ENCODE measurements around the gene AGAP1. TPM values are rescaled to one million over a fixed set of nuclear protein-coding genes. Genes with fewer than 3 reads are reported as not detected.

Gene AGAP1
- total and polyA plus RNA-seq, 4 donors = 2.0 to 8.5 (median 5.4) TPM

GRCh38 chr2:235583144-235583543 is 89.3 kb downstream of the AGAP1 start:
- no peak overlapping the region for H3K9ac ChIP-seq (ENCODE audit: low read depth in 1 of 2, low read length in 2 of 2)
- no peaks in the 10 kb centered on the region for H3K27me3 ChIP-seq (ENCODE audit: control insufficient read depth in 4 of 4, insufficient read depth in 4 of 4, low read length in 3 of 4)
- no peak overlapping the region for H3K27ac ChIP-seq (ENCODE audit: low read depth in 1 of 2, low read length in 2 of 2)
- no peak for DNase-seq (ENCODE audit: low spot score)
- no peaks in the 10 kb centered on the region for H3K36me3 ChIP-seq (ENCODE audit: control insufficient read depth in 4 of 4, insufficient read depth in 3 of 4, low read depth in 1 of 4, low read length in 3 of 4)
- TF ChIP-seq HNF4A (conservative IDR thresholded peaks at IDR 0.05) (peak in 1 of 2 donors; percentile 41), SP1 (IDR thresholded peaks at IDR 0.05) (no peak)
- H3K4me1 ChIP-seq (ENCODE audit: control insufficient read depth in 4 of 4, insufficient read depth in 4 of 4, low read length in 3 of 4) = peaks cover 0 to 2% (median 0%) of the 10 kb centered on the region in 4 donors
- no peak overlapping the region for H3K4me3 ChIP-seq (ENCODE audit: low read depth in 1 of 3, low read length in 3 of 3)
- H3K9me3 ChIP-seq (ENCODE audit: control insufficient read depth in 4 of 4, low read length in 3 of 4) = no peaks in the 10 kb centered on the region
- 78% methylated on average over 6 of the region's 6 CpGs for WGBS

GRCh38 chr2:235583925-235584637 is 90.2 kb downstream of the AGAP1 start:
- H3K27ac ChIP-seq (ENCODE audit: low read depth in 1 of 2, low read length in 2 of 2) = no peak overlapping the region
- DNase-seq (ENCODE audit: low spot score) = no peak
- no peaks in the 10 kb centered on the region for H3K27me3 ChIP-seq (ENCODE audit: control insufficient read depth in 4 of 4, insufficient read depth in 4 of 4, low read length in 3 of 4)
- no peaks in the 10 kb centered on the region for H3K36me3 ChIP-seq (ENCODE audit: control insufficient read depth in 4 of 4, insufficient read depth in 3 of 4, low read depth in 1 of 4, low read length in 3 of 4)
- no peak for TF ChIP-seq CTCF (IDR thresholded peaks at IDR 0.05; ENCODE audit: low read depth, low read length, missing input control)
- TF ChIP-seq RAD21 (IDR thresholded peaks at IDR 0.05) = no peak
- no peak for TF ChIP-seq JUND (IDR thresholded peaks at IDR 0.05)
- TF ChIP-seq YY1 (IDR thresholded peaks at IDR 0.05) = no peak
- TF ChIP-seq TAF1 (conservative IDR thresholded peaks at IDR 0.05) = no peak
- no peak for TF ChIP-seq FOXA2 (IDR thresholded peaks at IDR 0.05)
- no peak for TF ChIP-seq EGR1 (IDR thresholded peaks at IDR 0.05; ENCODE audit: low read depth in 2 of 2)
- no peak for TF ChIP-seq HNF4A (conservative IDR thresholded peaks at IDR 0.05)
- no peak for TF ChIP-seq ZBTB33 (IDR thresholded peaks at IDR 0.05)
- TF ChIP-seq SP1 (IDR thresholded peaks at IDR 0.05) = no peak
- no peak for TF ChIP-seq ATF3 (IDR thresholded peaks at IDR 0.05)
- no peak overlapping the region for H3K9ac ChIP-seq (ENCODE audit: low read depth in 1 of 2, low read length in 2 of 2)
- no peak overlapping the region for H3K4me3 ChIP-seq (ENCODE audit: low read depth in 1 of 3, low read length in 3 of 3)
- WGBS = 87% methylated on average over 8 of the region's 8 CpGs
- no peaks in the 10 kb centered on the region for H3K9me3 ChIP-seq (ENCODE audit: control insufficient read depth in 4 of 4, low read length in 3 of 4)
- peaks cover 0 to 2% (median 0%) of the 10 kb centered on the region in 4 donors for H3K4me1 ChIP-seq (ENCODE audit: control insufficient read depth in 4 of 4, insufficient read depth in 4 of 4, low read length in 3 of 4)

- Histone ChIP-seq H3K27me3 (ENCODE audit: control insufficient read depth in 4 of 4, insufficient read depth in 4 of 4, low read length in 3 of 4) (no peaks in the 10 kb centered on the region), H3K36me3 (ENCODE audit: control insufficient read depth in 4 of 4, insufficient read depth in 3 of 4, low read depth in 1 of 4, low read length in 3 of 4) (no peaks in the 10 kb centered on the region), H3K4me1 (ENCODE audit: control insufficient read depth in 4 of 4, insufficient read depth in 4 of 4, low read length in 3 of 4) (peaks cover 0 to 2% (median 0%) of the 10 kb centered on the region in 4 donors), H3K9ac (ENCODE audit: low read depth in 1 of 2, low read length in 2 of 2) (no peak overlapping the region), H3K4me3 (ENCODE audit: low read depth in 1 of 3, low read length in 3 of 3) (no peak overlapping the region), H3K9me3 (ENCODE audit: control insufficient read depth in 4 of 4, low read length in 3 of 4) (no peaks in the 10 kb centered on the region), H3K27ac (ENCODE audit: low read depth in 1 of 2, low read length in 2 of 2) (no peak overlapping the region)
- 91% methylated on average over 10 of the region's 10 CpGs for WGBS
- no peak for DNase-seq (ENCODE audit: low spot score)
- TF ChIP-seq NR2F2 (IDR thresholded peaks at IDR 0.05) = no peak
- no peak for TF ChIP-seq FOXA1 (IDR thresholded peaks at IDR 0.05)
- no peak for TF ChIP-seq GABPA (IDR thresholded peaks at IDR 0.05 in 1 of 2, conservative IDR thresholded peaks at IDR 0.05 in 1 of 2)
- no peak for TF ChIP-seq ATF3 (IDR thresholded peaks at IDR 0.05)
- TF ChIP-seq SP1 (IDR thresholded peaks at IDR 0.05) = no peak
- no peak for TF ChIP-seq EGR1 (IDR thresholded peaks at IDR 0.05; ENCODE audit: low read depth in 2 of 2)
- no peak for TF ChIP-seq CTCF (IDR thresholded peaks at IDR 0.05; ENCODE audit: low read depth, low read length, missing input control)
Observed at GRCh38 chr2:235584638-235585007, 90.8 kb downstream of the AGAP1 start.

All from liver (tissue), 9 donors.